ENCODE data around the gene ANKRD33B.
"Not testable (repeated sequence)": the region's sequence is repeated elsewhere in the genome, so short reads cannot be mapped to it uniquely, and the experiment has no call there.

The ANKRD33B gene

GRCh38 chr5:10636363-10637142 is 72.7 kb downstream of the ANKRD33B start:
- no peak for DNase-seq (ENCODE audit: low read depth)
- no peak for TF ChIP-seq CTCF (conservative IDR thresholded peaks at IDR 0.05; ENCODE audit: low read depth, low read length)
- no peak overlapping the region for H3K4me3 ChIP-seq (ENCODE audit: low read depth, low read length)

- no peak overlapping the region for H3K4me3 ChIP-seq (ENCODE audit: low read depth, low read length)
- TF ChIP-seq CTCF (conservative IDR thresholded peaks at IDR 0.05; ENCODE audit: low read depth, low read length), result no peak
- DNase-seq (ENCODE audit: low read depth), result no peak
Measured at GRCh38 chr5:10637944-10638343, 74.1 kb downstream of the ANKRD33B start.

GRCh38 chr5:10638723-10639122 is 74.9 kb downstream of the ANKRD33B start:
- not testable (repeated sequence) for H3K4me3 ChIP-seq (ENCODE audit: low read depth, low read length); DNase-seq (ENCODE audit: low read depth)

- no peak for TF ChIP-seq CTCF (conservative IDR thresholded peaks at IDR 0.05; ENCODE audit: low read depth, low read length)
- no peak for DNase-seq (ENCODE audit: low read depth)
- H3K4me3 ChIP-seq (ENCODE audit: low read depth, low read length), result no peak overlapping the region
Measured at GRCh38 chr5:10639846-10640368, 76.0 kb downstream of the ANKRD33B start.

- H3K4me3 ChIP-seq (ENCODE audit: low read depth, low read length), result no peak overlapping the region
- DNase-seq (ENCODE audit: low read depth), result no peak
- no peak for TF ChIP-seq CTCF (conservative IDR thresholded peaks at IDR 0.05; ENCODE audit: low read depth, low read length)
Measured at GRCh38 chr5:10642367-10642766, 78.5 kb downstream of the ANKRD33B start.

- no peak overlapping the region for H3K4me3 ChIP-seq (ENCODE audit: low read depth, low read length)
- no peak for TF ChIP-seq CTCF (conservative IDR thresholded peaks at IDR 0.05; ENCODE audit: low read depth, low read length)
- no peak for DNase-seq (ENCODE audit: low read depth)
Measured at GRCh38 chr5:10644192-10644591, 80.3 kb downstream of the ANKRD33B start.

- TF ChIP-seq CTCF (conservative IDR thresholded peaks at IDR 0.05; ENCODE audit: low read depth, low read length), result no peak
Measured at GRCh38 chr5:10645146-10645545, 81.3 kb downstream of the ANKRD33B start.

More at GRCh38 chr5:10645146-10645545, 81.3 kb downstream of the ANKRD33B start:
- no peak for DNase-seq (ENCODE audit: low read depth)
- H3K4me3 ChIP-seq (ENCODE audit: low read depth, low read length), result no peak overlapping the region
